ENCODE measurements around the gene PPP4R4.
"Not testable (repeated sequence)": the region's sequence is repeated elsewhere in the genome, so short reads cannot be mapped to it uniquely, and the experiment has no call there.

Gene PPP4R4

GRCh38 chr14:94145902-94146527, 28.1 kb upstream of the PPP4R4 start:
- DNase-seq, result peak; percentile 39

- no peak for DNase-seq
Observed at GRCh38 chr14:94152676-94153075, 21.4 kb upstream of the PPP4R4 start.

GRCh38 chr14:94153750-94154342, 20.3 kb upstream of the PPP4R4 start:
- no peak for DNase-seq

GRCh38 chr14:94156143-94156542, 18.0 kb upstream of the PPP4R4 start:
- not testable (repeated sequence) for DNase-seq

- DNase-seq, result no peak
Observed at GRCh38 chr14:94157197-94157596, 16.9 kb upstream of the PPP4R4 start.

GRCh38 chr14:94158239-94158883, 15.8 kb upstream of the PPP4R4 start:
- DNase-seq, result no peak

- no peak for DNase-seq
Observed at GRCh38 chr14:94161058-94161457, 13.1 kb upstream of the PPP4R4 start.

- DNase-seq, result no peak
Observed at GRCh38 chr14:94161981-94162380, 12.1 kb upstream of the PPP4R4 start.

GRCh38 chr14:94162466-94162865, 11.7 kb upstream of the PPP4R4 start:
- no peak for DNase-seq

GRCh38 chr14:94163796-94164195, 10.3 kb upstream of the PPP4R4 start:
- no peak for DNase-seq

- DNase-seq, result no peak
Observed at GRCh38 chr14:94164685-94165431, 9.3 kb upstream of the PPP4R4 start.

- DNase-seq, result no peak
Observed at GRCh38 chr14:94165744-94166143, 8.4 kb upstream of the PPP4R4 start.

GRCh38 chr14:94170136-94170535, 4.0 kb upstream of the PPP4R4 start:
- DNase-seq, result no peak

GRCh38 chr14:94171208-94171607, 2.9 kb upstream of the PPP4R4 start:
- DNase-seq, result no peak

GRCh38 chr14:94172545-94172944, 1.6 kb upstream of the PPP4R4 start:
- no peak for DNase-seq

GRCh38 chr14:94173471-94173884, 644 bp upstream of the PPP4R4 start:
- no peak for DNase-seq

GRCh38 chr14:94174604-94175010, 485 bp downstream of the PPP4R4 start:
- DNase-seq, result no peak

- DNase-seq, result no peak
Observed at GRCh38 chr14:94175011-94175745, 1.1 kb downstream of the PPP4R4 start.

- no peak for DNase-seq
Observed at GRCh38 chr14:94175747-94176146, 1.6 kb downstream of the PPP4R4 start.

GRCh38 chr14:94176808-94177207, 2.7 kb downstream of the PPP4R4 start:
- DNase-seq, result no peak

GRCh38 chr14:94177806-94178205, 3.7 kb downstream of the PPP4R4 start:
- DNase-seq, result no peak

GRCh38 chr14:94179244-94179643, 5.1 kb downstream of the PPP4R4 start:
- no peak for DNase-seq

- peak; percentile 2 for DNase-seq
Observed at GRCh38 chr14:94180655-94181271, 6.6 kb downstream of the PPP4R4 start.
